Loucy (cell line): ENCODE data around the gene CD84.
"Not testable (repeated sequence)": the region's sequence is repeated elsewhere in the genome, so short reads cannot be mapped to it uniquely, and the experiment has no call there.

ENCODE experiments used
- EZH2phosphoT487 ChIP-seq: fragments of 200-600 bp; IDR thresholded peaks from 2 replicates; pipeline ENCODE4 v1.6.1; 2018; ENCODE audit warnings: antibody characterized with exemption, mild to moderate bottlenecking, moderate library complexity, borderline replicate concordance
- TF ChIP-seq, protein P1 (sequence below): fragments of 200-600 bp; sonication (generic); conservative IDR thresholded peaks from 2 replicates; pipeline ENCODE4 v1.5.1; 2014; ENCODE audit warnings: mild to moderate bottlenecking, antibody characterized with exemption, low read length

DNA sequence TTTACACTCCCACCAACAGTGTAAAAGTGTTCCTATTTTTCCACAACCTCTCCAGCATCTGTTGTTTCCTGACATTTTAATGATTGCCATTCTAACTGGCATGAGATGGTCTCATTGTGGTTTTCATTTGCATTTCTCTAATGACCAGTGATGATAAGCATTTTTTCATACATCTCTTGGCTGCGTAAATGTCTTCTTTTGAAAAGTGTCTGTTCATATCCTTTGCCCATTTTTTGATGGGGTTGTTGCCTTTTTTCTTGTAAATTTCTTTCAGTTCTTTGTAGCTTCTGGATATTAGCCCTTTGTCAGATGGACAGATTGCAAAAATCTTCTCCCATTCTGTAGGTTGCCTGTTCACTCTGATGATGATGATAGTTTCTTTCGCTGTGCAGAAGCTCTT lies 3.7 kb upstream of the CD84 start:
- TF ChIP-seq, protein P1, sequence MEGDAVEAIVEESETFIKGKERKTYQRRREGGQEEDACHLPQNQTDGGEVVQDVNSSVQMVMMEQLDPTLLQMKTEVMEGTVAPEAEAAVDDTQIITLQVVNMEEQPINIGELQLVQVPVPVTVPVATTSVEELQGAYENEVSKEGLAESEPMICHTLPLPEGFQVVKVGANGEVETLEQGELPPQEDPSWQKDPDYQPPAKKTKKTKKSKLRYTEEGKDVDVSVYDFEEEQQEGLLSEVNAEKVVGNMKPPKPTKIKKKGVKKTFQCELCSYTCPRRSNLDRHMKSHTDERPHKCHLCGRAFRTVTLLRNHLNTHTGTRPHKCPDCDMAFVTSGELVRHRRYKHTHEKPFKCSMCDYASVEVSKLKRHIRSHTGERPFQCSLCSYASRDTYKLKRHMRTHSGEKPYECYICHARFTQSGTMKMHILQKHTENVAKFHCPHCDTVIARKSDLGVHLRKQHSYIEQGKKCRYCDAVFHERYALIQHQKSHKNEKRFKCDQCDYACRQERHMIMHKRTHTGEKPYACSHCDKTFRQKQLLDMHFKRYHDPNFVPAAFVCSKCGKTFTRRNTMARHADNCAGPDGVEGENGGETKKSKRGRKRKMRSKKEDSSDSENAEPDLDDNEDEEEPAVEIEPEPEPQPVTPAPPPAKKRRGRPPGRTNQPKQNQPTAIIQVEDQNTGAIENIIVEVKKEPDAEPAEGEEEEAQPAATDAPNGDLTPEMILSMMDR, result not testable (repeated sequence)
- not testable (repeated sequence) for TF ChIP-seq EZH2phosphoT487
